Fibroblast of skin of back (primary cell): ENCODE results near the gene MAD1L1.
A peak's percentile ranks its signal among the peaks of the same experiment; 100 is the strongest.
"Not testable (repeated sequence)": the region's sequence is repeated elsewhere in the genome, so short reads cannot be mapped to it uniquely, and the experiment has no call there.

ENCODE experiments used
- DNase-seq: peaks from one replicate; pipeline ENCODE4 v3.0.0-alpha.2; 2013

The MAD1L1 gene

GRCh38 chr7:1825897-1826741 is 406.6 kb downstream of the MAD1L1 start:
- DNase-seq = no peak

GRCh38 chr7:1825647-1825896 is 407.2 kb downstream of the MAD1L1 start:
- not testable (repeated sequence) for DNase-seq

GRCh38 chr7:1824882-1825646 is 407.7 kb downstream of the MAD1L1 start:
- peak; percentile 45 for DNase-seq

- DNase-seq = not testable (repeated sequence)
These were observed 408.4 kb downstream of the MAD1L1 start for GRCh38 chr7:1824151-1824881.

- DNase-seq = no peak
These were observed 409.2 kb downstream of the MAD1L1 start for GRCh38 chr7:1823376-1824150.

DNA sequence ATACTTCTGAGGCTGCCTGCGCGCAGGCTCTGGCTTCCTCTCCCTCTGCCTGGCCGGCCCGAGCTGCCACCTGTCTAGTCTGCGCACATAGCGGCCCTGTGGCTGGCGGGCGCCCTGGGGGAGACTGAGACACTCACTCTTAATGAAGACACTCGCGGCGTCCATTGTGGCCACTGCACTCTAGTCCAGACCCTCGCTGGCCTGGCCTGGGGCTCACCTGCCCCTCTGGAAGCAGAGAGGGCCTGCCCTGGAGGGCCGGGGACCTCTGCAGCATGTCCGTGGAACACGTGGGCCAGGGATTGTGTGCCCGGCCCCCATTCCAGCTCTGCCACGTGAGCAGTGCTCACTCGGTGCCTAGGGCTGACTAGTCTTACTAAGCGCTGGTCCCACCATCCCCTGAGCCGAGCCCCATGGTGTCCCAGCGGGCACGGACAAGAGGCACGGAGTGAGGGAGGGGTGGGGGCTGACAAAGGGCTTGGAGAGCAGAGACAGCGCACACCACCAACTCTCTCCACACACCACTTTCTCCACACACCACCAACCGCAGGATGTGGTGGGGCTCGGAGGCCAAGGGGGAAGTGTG is 413.4 kb downstream of the MAD1L1 start:
- no peak for DNase-seq

DNA sequence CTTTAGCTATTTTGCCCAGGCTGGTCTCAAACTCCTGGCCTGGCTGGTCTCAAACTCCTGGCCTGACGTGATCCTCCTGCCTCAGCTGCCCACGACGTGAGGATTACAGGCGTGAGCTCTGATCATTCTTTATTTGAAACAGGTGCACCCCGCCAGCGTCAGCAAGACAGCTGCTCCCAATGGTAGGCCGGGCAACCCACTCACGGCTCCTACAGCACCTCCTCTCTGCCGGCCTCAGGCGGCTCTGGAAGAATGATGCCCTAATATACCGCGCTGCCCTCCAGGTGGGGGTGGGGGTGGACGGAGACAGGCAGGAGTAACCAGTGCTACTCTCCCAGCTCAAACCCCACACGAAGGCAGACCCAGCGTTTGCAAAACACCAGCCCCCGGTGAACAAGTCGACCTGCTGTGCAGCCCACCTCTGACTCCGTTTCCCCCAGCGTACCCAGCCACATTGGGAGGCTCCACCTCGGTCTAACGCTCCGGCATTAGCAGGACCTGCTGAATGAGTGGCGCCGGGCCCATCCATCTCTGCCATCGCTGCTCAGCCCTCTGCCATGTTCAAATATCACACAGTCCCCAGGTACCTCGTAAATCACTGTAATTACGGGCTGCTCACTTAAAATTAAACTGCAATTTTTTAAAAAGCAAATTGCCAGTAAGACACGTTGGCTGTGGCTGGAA is 414.0 kb downstream of the MAD1L1 start:
- no peak for DNase-seq

GRCh38 chr7:1817061-1817712 is 415.6 kb downstream of the MAD1L1 start:
- DNase-seq = no peak

DNA sequence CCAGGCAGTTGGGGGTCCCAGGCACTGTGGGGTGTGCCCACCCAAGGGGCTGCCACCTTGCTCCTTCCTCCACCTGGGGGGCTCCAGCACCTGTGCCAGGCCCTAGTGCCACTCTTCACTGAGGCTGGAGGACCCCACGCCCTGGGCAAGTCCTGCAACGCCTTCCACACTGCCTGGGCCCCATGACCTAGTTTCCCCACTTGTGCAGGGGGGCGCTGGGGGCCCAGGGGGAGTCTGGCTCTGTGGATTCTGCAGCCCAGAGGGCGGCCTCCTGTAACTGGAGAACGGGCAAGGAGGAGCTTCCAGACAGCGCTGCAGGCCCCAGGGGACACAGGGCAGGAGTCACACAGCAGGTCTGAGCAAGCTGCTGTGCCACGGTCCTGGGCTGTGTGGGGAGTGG is 416.3 kb downstream of the MAD1L1 start:
- DNase-seq = peak; percentile 16

- not testable (repeated sequence) for DNase-seq
These were observed 417.0 kb downstream of the MAD1L1 start for GRCh38 chr7:1815551-1816281.

- peak; percentile 18 for DNase-seq
These were observed 417.7 kb downstream of the MAD1L1 start for GRCh38 chr7:1815051-1815481.

GRCh38 chr7:1814089-1814811 is 418.5 kb downstream of the MAD1L1 start:
- DNase-seq = no peak

DNA sequence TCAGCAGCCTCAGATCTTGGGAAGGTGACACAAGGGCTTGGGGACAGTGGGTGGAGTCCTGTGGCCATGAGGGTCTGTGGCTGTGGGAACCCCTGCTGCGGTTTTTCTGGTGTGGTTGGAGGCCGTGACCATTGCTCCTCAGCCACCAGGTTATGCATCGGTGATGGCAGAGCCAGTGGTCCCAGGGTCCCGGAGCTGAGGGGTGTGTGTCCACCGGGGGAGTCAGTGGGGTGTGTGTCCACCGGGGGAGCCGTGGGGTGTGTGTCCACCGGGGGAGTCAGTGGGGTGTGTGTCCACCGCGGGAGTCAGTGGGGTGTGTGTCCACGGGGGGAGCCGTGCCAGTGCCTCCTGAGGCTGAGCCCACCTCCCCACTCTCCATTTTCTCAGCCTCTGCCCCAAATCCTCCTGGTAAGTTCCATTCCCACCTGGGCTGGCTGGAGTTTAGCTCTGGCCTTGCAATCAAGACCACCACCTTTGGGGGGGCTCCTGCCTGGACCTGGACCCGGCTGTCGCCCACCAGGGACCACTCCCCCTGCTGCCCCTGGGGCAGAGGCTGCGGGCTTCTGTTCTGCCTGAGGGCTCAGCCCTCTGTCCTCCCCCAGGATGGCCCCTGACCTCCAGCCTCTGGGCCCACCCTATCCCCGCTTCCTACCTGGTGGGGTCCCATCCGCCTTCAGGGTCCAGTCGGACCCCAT is 419.2 kb downstream of the MAD1L1 start:
- DNase-seq = no peak

GRCh38 chr7:1812509-1813393 is 420.0 kb downstream of the MAD1L1 start:
- DNase-seq = no peak

DNA sequence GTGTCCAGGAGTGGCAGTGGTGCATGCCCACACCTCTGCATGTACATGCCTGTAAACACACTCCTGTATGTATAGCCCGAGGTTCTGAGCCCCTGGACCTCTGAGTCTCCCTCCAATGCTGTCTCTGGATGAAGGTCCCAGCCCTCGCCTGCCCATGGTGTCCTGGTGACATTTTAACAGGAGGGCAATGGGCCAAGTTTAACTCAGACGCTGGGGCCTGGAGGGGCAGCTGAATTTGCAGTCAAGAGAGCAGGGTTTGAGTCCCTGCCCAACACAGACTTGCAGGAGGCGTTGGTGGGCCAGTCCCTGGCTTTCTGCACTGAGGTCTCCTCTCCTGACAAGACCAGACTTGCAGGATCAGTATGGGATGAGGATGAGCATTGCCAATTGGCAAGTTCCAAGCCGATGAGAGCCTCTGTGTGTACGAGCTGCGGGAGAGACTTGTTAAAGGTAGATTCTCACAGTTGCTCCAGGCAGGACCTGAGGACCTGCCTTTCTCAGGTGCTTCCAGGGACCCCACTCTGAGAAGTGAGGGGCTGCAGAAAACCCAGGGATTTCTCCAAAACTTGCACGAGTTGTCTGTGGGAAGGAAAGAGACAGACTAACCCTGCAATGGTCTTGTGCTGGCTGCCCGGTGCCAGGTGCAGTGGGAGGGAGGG is 420.8 kb downstream of the MAD1L1 start:
- DNase-seq = no peak

DNA sequence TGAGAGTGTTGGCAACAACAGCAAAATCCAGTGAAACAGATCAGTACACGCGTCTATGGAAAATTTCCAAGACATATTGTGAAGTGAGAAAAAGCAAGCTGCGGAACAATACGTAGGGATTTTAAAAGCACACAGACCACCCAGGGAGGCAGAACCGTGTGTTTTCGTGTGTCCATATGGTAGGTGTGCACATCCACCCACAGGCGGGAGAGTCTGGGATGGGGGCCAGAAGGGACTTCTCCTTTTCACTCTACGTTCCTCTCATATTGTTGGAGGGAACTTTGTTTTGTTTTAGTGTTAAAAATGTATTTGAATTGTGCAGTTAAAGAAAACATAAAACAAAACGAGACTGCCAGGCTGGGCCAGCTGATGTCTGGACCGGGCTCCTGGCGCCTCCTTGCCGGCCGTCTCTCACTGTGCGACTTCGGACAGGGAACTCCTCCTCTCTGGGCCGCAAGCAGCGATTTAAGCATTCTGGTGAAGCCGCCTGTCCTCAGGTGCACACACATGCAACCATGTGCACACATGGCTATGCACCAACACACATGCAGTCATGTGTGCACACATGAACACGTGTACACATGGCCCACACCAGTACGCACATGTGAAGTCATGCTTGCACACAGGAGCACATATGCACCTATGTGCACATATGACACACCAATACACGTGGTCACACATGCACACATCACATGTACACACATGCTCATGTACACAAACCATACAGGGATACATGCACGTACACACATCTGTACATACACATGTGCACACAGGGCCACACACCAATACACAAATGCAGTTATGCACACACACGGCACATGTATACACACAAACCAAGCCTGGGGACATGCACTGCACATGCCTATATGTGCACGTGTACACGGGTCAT is 421.5 kb downstream of the MAD1L1 start:
- DNase-seq = peak; percentile 22
